Measurements from ENCODE around the gene HNRNPU.

The HNRNPU gene

GRCh38 chr1:244862354-244862698, 2.0 kb downstream of the HNRNPU start:
- DNase-seq: no peak

GRCh38 chr1:244861683-244862082, 2.7 kb downstream of the HNRNPU start:
- DNase-seq: no peak

- DNase-seq: no peak
Measured at GRCh38 chr1:244860914-244861610, 3.3 kb downstream of the HNRNPU start.

DNA sequence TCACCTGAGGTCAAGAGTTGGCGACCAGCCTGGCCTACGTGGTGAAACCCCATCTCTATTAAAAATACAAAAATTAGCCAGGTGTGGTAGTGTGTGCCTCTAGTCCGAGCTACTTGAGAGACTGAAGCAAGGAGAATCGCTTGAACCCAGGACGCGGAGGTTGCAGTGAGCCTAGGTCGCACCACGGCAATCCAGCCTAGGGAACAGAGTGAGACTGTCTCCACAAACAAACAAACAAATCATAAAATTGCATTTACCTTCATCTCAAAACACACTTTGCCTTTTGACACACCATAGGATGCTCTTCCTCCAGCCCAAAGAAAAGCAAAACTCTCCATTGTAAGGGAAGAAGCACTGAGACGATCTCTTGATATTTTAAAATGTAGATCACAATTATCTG, 4.3 kb downstream of the HNRNPU start:
- no peak for DNase-seq

DNA sequence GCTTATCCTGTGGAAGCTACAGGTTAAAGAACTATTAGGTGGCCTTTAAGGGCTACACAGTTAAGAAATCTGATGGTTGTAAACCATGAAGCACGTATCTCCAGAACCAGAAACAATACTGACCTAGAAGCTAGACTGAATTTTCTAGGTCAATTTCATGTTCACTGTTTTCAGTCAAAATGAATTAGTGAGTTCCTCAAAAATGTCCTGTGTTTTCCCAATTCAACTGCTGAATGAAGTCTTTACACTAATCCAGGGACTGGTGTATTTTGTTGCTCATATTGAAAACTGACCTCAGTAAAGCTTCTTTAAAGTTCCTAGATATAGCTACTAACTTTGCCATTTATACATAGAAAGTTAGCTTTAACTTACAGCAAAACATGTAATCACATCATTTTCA, 6.0 kb downstream of the HNRNPU start:
- DNase-seq: no peak

DNA sequence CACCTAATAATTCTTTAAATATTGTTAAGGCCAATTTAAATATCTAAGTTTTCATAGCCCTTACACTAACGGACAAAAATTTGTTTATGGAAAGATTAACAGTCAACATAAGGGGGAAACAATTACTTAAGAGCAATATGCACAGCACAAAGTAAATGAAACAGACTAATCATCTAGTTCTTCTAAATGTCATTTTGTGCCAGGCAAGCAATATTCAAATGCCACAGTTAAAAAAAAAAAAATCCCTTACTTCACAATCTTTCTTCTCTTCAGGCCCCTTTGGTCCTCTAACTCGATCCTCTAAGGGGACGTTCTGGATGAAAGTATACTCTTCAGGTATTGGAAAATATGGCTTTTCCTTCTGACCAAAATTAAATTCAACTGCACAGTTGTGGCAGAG, 6.6 kb downstream of the HNRNPU start:
- no peak for DNase-seq

DNA sequence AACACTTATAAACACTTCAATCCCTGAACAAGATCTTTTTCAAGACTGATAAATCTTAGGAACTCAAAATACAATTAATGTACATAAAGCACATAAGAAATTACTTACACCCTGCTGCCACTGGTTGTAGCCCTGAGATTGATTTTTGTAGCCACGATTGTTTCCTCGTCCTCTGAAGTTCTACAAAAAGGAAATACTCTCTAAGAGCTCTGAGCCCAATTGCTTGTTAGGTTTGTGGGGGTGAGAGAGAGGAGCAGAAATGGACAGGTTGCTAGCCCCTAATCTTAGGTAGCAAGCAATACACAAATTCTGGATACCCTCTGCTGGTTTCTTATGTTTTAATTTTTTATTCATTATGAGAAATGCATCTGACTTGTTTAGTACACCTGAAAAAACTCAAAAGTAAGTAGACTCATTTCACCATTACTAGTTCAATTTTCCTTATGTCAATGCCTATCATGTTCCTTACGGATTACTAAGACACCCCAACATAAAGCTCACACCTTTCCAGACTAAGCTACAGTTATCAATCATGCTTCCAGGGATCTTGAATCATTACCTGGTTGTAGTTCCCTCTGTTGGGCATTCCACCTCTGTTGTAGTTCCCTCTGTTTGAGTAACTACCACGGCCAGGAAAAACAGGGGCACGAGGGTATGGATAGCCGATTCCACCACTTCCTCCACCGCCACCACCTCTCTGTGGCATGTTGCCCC, 9.3 kb downstream of the HNRNPU start:
- no peak for DNase-seq

DNA sequence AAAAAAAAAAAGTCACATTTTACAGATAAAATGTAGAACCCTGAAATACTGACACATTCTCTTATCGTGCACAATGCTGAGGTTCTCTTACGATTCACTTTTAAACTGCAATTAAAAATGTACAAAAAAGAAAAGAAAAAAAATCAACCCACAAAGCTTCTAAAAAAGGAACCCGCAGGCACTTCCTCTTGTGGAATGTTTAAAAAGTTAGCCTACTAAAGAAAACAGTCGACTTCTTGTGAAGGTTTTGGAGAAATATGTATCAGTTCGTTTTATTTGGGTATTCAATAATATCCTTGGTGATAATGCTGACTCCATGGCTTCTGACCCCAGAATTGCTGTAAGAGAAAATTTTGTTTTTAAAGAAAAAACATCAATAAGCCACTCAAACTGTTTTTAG, 10.2 kb downstream of the HNRNPU start:
- DNase-seq: no peak

DNA sequence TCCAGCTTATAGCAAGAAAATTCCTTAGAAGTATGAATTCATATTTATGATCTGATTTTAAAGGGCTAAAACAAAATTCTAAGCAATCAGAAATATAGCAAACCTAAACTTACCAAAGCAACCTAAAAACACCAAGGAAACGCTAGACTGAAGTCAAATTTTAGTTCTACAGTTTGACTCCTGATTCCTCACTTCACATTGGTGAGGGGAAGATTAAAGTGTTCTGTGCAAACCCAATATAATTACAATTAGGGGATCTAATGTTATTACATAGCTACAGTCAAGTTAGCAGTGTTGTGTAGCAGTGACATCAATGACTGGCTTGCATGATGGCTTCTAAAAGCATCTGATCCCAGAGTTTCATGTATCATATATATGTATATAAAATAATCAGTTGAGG, 11.6 kb downstream of the HNRNPU start:
- no peak for DNase-seq

DNA sequence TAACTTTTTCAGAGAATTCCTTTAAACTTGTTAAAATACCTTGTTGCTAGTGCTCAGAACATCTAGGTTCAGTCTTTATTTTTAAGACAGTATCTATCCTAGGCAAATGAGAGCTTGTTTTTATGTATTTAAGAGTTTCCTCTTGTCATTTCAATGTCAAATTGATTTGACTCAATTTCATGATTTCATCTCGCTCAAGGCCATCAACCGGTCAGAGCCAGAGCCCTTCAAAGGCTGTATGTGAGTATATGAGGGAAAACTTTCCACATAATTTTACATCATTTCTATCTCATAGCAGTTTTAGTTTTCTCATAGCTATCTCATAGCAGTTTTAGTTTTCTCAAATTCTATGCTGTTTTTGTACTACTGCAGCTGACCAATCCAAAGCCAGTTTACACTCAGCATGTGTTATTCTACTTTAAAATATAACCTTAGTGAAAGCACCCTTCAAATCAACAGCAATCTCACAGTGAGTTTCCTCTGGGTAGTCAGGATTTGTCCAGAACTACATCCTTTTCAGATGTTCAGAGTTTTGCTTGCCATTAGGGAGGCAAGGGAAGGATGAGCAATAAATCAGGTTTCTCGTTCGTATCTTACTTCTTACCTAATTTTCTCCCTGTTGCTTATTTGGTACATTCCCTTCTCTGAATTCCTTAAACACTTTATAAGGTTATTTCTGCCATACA, 12.7 kb downstream of the HNRNPU start:
- no peak for DNase-seq

DNA sequence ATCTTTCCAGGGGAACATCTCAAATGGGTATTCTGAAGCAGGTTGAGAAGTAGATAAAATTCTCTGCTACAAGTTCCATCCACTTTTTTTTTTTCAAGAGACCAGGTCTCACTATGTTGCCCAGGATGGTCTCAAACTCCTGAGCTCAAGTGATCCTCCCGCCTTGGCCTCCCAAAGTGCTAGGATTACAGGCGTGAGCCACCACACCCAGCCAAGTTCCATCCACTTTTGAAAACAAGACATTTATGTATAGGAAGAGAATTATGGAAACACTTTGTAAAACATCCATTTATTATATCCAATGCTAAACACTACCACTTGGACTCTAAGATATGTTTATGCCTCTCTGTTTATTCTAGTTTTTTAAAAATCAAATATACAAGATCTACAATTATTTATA, 13.4 kb downstream of the HNRNPU start:
- no peak for DNase-seq

DNA sequence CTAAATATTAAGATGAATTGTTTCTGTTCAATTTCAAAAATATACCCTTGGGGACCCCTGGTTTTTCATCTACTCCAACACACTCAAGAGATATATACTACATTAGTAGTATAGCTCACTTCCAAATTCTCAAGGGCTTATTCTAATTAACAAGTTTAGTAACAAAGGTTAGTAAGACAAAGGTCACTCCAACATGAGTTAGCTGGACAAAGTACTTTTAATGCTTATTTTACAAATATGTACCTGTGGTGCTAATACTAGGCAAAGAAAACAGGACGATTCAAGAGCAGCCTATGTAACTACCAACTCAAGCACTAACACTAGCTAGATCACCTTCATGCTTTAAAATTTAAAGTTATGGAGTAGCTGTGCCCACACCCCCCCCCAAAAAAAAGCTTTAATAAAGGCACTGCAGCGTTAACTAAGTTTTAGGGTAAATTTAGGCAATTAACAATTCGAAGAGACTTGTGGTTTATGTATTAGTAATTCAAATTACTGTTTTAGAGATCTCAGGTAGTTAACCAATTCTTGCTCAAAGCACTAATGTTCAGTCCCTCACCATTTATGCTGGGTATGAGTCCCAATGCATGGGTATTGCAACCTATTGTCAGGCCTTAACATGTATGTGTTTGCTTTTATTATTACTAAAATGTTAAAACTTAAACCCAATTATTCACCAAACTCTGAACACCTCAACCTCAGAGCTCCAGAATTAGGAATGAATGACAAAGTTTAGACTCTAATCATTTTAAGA, 14.1 kb downstream of the HNRNPU start:
- no peak for DNase-seq

DNA sequence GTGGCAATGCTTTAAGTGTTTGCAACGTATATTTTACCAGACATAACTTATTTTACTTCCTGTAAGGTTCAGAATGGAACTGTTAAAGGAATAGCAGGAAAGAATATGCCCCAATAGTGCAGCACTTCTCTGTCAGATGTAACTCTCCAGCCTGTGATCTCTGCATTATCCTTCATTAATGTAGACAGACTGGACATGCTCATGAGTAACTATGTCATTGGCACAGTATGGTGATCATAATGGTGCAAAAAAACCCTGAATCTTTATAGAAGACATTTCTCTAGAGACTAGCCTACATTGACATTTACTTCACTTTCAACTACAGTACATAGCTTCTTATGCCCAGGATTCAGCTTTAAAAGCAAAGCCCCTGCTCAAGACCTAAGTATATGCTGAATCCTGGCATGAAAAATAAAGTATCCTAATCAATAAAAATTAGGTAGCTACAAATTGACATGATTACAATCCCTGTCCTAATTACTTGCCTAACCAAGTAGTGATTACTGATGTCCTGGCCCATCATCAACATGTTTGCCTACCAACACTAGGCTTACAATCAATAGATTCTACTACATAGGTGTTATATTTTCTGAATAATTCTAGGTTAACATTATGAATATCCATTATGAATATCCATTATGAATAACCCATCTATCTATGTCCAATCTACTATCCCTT, 15.0 kb downstream of the HNRNPU start:
- DNase-seq: no peak

GRCh38 chr1:244846653-244847052, 17.7 kb downstream of the HNRNPU start:
- DNase-seq: no peak

DNA sequence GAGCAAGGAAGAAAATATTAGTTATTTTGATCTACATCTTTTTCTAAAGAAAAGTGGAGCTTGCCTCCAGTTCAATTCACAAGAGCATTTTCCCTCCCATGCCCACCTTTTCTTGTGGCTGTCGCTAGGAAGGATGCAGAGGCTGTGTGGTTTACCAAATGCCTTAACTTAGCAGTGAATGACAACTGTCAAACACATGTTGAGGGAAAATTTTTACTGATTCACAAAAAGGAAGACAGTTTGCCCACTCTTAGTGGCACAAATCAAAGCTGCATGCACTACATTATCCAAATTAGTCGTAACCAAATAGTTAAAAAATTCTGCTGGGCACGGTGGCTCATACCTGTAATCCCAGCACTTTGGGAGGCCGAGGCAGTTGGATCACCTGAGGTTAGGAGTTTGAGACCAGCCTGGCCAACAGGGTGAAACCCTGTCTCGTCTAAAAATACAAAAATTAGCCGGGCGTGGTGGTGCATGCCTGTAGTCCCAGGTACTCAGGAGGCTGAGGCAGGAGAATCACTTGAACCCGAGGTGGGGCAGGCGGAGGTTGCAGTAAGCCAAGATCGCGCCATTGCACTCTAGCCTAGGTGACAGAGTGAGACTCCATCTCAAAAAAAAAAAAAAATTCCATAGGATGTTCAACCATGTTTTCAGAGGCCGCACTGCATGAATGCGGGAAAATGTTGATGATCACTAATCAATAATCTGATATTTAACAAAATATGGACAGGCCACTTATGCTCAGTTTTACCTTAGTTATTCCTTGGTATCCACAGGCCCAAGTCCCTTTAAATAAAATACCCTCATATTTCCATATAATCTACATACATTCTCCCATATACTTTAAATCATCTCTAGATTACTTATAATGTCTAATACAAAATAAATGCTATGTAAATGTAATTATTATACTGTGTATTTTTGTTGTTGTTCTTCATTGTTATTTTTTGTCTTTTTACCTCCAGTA, 19.9 kb downstream of the HNRNPU start:
- no peak for DNase-seq

GRCh38 chr1:244843148-244843978, 21.0 kb downstream of the HNRNPU start:
- no peak for DNase-seq

DNA sequence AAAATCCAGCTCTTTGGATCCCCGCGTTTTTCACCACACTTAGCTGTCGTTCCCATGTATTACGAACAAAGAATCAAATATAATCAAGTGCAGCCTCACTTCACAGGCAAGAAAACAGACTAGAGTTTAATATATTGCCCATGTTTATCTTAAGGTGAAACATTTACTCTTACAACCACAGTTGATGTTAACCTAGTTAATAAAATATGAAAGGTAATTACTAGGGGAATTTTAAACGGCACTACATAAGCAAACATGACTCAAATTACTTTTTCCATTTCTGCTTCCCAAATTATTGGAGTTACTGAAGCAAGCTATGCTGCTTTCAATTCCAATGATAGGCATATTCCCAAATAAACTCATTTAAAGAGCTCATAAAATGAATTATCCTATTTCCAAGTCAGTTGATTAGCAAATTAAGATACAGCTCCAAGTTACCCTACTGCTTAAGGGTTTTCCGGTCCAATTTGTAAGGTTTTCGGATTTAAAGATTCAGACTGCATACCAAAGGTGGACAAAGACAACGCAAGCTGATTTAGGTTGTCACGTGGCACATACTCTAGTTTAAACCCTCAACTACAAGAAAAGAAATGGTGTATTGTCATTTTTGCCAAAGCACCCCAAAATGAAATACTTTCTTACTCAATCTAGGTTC, 22.9 kb downstream of the HNRNPU start:
- no peak for DNase-seq

GRCh38 chr1:244840219-244840794, 24.0 kb downstream of the HNRNPU start:
- no peak for DNase-seq

DNA sequence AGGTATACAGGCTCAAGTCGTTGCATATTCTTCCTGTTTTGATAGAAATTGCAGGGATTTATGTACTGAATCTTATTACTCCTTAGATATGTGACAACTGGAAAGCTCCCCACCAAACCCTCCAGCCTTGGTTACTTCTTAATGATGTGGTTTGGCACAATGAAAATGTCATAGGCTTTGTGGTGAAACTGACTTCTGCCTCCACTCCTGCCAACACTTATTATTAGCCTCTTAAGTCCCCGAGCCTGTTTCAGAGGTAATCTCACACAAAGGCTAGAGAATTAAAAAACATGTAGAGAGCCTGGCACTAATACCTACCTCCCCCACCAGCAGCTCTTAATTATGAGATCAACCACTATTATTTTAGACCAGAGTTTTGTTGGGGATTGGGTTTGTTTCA, 24.7 kb downstream of the HNRNPU start:
- no peak for DNase-seq

Measured in stimulated activated CD4-positive, alpha-beta T cell treated with anti-CD3 and anti-CD28 coated beads, Interleukin-4, amount 100 ng/mL, for 1 hour (primary cell).